HCT116 (cell line): ENCODE results near the gene GAB2. TPM values are rescaled to one million over a fixed set of nuclear protein-coding genes. Genes with fewer than 3 reads are reported as not detected.

Experiments used
- ATAC-seq: fragments of 200-7000 bp; cut with Tn5 transposase; 2 replicates; pipeline ENCODE4 v1.9.1; 2020; ENCODE audit warnings: mild to moderate bottlenecking, moderate library complexity
- BruUV-seq: library from RNA; stranded (reverse); fragments of 400-500 nt; replicated peaks from 2 replicates; lab custom pipeline; 2021; lab: Mats Ljungman, UMichigan
- CTCF ChIA-PET: fragments of 300-600 bp; sonication (Branson Sonifier 250); formaldehyde crosslinking; loops from one replicate; lab custom pipeline; 2021; ENCODE audit warnings: antibody characterized with exemption; lab: Charles Lee
- POLR2A ChIA-PET: fragments of 300-600, 350-600 bp; sonication (Branson Sonifier 250); formaldehyde crosslinking; loops from one replicate; lab custom pipeline; 2021; ENCODE audit warnings: antibody characterized with exemption; lab: Charles Lee
- RAD21 ChIA-PET, 2 experiments: fragments of 300-600 bp; sonication (Branson Sonifier 250); formaldehyde crosslinking; loops; one replicate each; lab custom pipeline; 2023; ENCODE audit warnings: low total read pairs in 2 of 2; ENCODE audit not compliant: uncharacterized antibody in 2 of 2, unreplicated experiment in 2 of 2, low non-redundant PET in 1 of 2; lab: Charles Lee
- DNase-seq: peaks from one replicate; pipeline ENCODE4 v3.0.0-alpha.2; 2010; ENCODE audit warnings: low read depth, low spot score
- H2AFZ ChIP-seq: fragments of 200-600 bp; shearing (Covaris generic), sonication (generic); 2 replicates; pipeline ENCODE4 v1.6.1; 2017; ENCODE audit warnings: low read depth, mixed run types, mixed read lengths, antibody characterized with exemption, low read length; ENCODE audit not compliant: poor library complexity, severe bottlenecking
- H3K27ac ChIP-seq: 2 replicates; pipeline ENCODE4 v1.5.1; 2012; ENCODE audit warnings: low read depth, low read length
- H3K27me3 ChIP-seq: fragments of 200-600 bp; sonication (generic); 2 replicates; pipeline ENCODE4 v1.6.1; 2016; ENCODE audit warnings: mixed run types, low read length, mixed read lengths; ENCODE audit not compliant: insufficient read depth
- H3K36me3 ChIP-seq, 2 experiments: fragments of 200-500 bp in 1 of 2; fragments of 200-600 bp in 1 of 2; sonication (Bioruptor generic) in 1 of 2; sonication (generic) in 1 of 2; 2 replicates each; pipeline versions ENCODE4 v1.5.1 to v1.6.1; 2014 to 2016; ENCODE audit warnings: low read length in 2 of 2, inconsistent platforms in 1 of 2, mixed read lengths in 1 of 2, mixed run types in 1 of 2; ENCODE audit not compliant: insufficient read depth in 2 of 2, control insufficient read depth in 1 of 2
- H3K4me1 ChIP-seq, 2 experiments: fragments of 200-600 bp in 1 of 2; sonication (generic) in 1 of 2; 2 replicates each; pipeline versions ENCODE4 v1.5.1 to v1.6.1; 2012 to 2017; ENCODE audit warnings: low read length in 2 of 2, inconsistent platforms in 1 of 2, mild to moderate bottlenecking in 1 of 2, mixed read lengths in 1 of 2, mixed run types in 1 of 2, moderate library complexity in 1 of 2; ENCODE audit not compliant: insufficient read depth in 2 of 2, control insufficient read depth in 1 of 2
- H3K4me2 ChIP-seq: fragments of 200-600 bp; sonication (generic); 2 replicates; pipeline ENCODE4 v1.6.1; 2017; ENCODE audit warnings: mixed run types, low read length, mixed read lengths
- H3K4me3 ChIP-seq, 2 experiments: fragments of 200-600 bp in 1 of 2; sonication (generic) in 1 of 2; replicated peaks in 1 of 2; 2 replicates each; pipeline ENCODE4 v1.5.1; 2011 to 2016; ENCODE audit warnings: low read length in 2 of 2, control low read depth in 1 of 2, low read depth in 1 of 2, mild to moderate bottlenecking in 1 of 2, mixed read lengths in 1 of 2, mixed run types in 1 of 2
- H3K79me2 ChIP-seq: fragments of 200-600 bp; sonication (generic); 2 replicates; pipeline ENCODE4 v1.6.1; 2017; ENCODE audit warnings: mild to moderate bottlenecking, mixed run types, low read length, moderate library complexity, mixed read lengths; ENCODE audit not compliant: insufficient read depth
- H3K9ac ChIP-seq: fragments of 200-600 bp; sonication (generic); 2 replicates; pipeline ENCODE4 v1.6.1; 2016; ENCODE audit warnings: low read length, mixed read lengths
- H3K9me2 ChIP-seq: fragments of 200-600 bp; sonication (generic), shearing (Covaris generic); 2 replicates; pipeline ENCODE4 v1.6.1; 2017; ENCODE audit warnings: mixed run types, mild to moderate bottlenecking, moderate library complexity; ENCODE audit not compliant: insufficient read depth
- H3K9me3 ChIP-seq, 2 experiments: fragments of 200-500 bp in 1 of 2; fragments of 200-600 bp in 1 of 2; sonication (Bioruptor generic) in 1 of 2; sonication (generic) in 1 of 2; 2 replicates each; pipeline ENCODE4 v1.6.1; 2014 to 2017; ENCODE audit warnings: low read length in 2 of 2, mixed read lengths in 2 of 2, inconsistent platforms in 1 of 2, low read depth in 1 of 2, mild to moderate bottlenecking in 1 of 2, mixed run types in 1 of 2, moderate library complexity in 1 of 2; ENCODE audit not compliant: control insufficient read depth in 1 of 2, insufficient read depth in 1 of 2
- H4K20me1 ChIP-seq: fragments of 200-600 bp; sonication (generic), shearing (Covaris generic); 2 replicates; pipeline ENCODE4 v1.6.1; 2017; ENCODE audit warnings: mixed run types, mild to moderate bottlenecking, moderate library complexity; ENCODE audit not compliant: insufficient read depth
- EGR1 ChIP-seq: IDR thresholded peaks from 2 replicates; pipeline ENCODE4 v1.6.1; 2012; ENCODE audit warnings: low read depth
- EZH2phosphoT487 ChIP-seq: fragments of 200-600 bp; IDR thresholded peaks from 2 replicates; pipeline ENCODE4 v1.6.1; 2018; ENCODE audit warnings: antibody characterized with exemption, borderline replicate concordance
- FOSL1 ChIP-seq: IDR thresholded peaks from 2 replicates; pipeline ENCODE4 v1.6.1; 2012; ENCODE audit warnings: low read depth
- MAX ChIP-seq: IDR thresholded peaks from 2 replicates; pipeline ENCODE4 v1.6.1; 2012
- REST ChIP-seq: IDR thresholded peaks from 2 replicates; pipeline ENCODE4 v1.6.1; 2012; ENCODE audit warnings: low read depth
- SIN3A ChIP-seq: IDR thresholded peaks from 2 replicates; pipeline ENCODE4 v1.6.1; 2012; ENCODE audit warnings: low read depth
- SRF ChIP-seq: IDR thresholded peaks from 2 replicates; pipeline ENCODE4 v1.6.1; 2012; ENCODE audit warnings: low read depth
- YY1 ChIP-seq: IDR thresholded peaks from 2 replicates; pipeline ENCODE4 v1.6.1; 2011; ENCODE audit warnings: low read length, low read depth, moderate library complexity, mild to moderate bottlenecking; ENCODE audit not compliant: insufficient replicate concordance; ENCODE audit errors: extremely low read depth
- ZBTB33 ChIP-seq: IDR thresholded peaks from 2 replicates; pipeline ENCODE4 v1.6.1; 2011; ENCODE audit warnings: mild to moderate bottlenecking, low read length, moderate library complexity; ENCODE audit not compliant: insufficient replicate concordance; ENCODE audit errors: extremely low read depth
- ZFX ChIP-seq: fragments of 450-650 bp; IDR thresholded peaks from 2 replicates; pipeline ENCODE4 v1.6.1; 2017
- intact Hi-C: fragments of 100-400 bp; cut with micrococcal nuclease; formaldehyde crosslinking; loops from 2 replicates; pipeline ENCODE4 v1.10.0; 2022
- total RNA-seq: library from RNA; stranded (reverse); gene quantifications from one replicate; pipeline ENCODE4 v1.2.1, GENCODE V29; 2021; ENCODE audit not compliant: unreplicated experiment
- TF ChIP-seq, protein P1 (sequence below), 3 experiments: fragments of 200-600 bp in 1 of 3; sonication (generic) in 1 of 3; IDR thresholded peaks in 2 of 3; conservative IDR thresholded peaks in 1 of 3; 2 replicates each; pipeline ENCODE4 v1.5.1; 2012 to 2017; ENCODE audit warnings: low read depth in 2 of 3, low read length in 2 of 3, antibody characterized with exemption in 1 of 3, borderline replicate concordance in 1 of 3, control low read depth in 1 of 3, mild to moderate bottlenecking in 1 of 3, mixed read lengths in 1 of 3, mixed run types in 1 of 3, moderate library complexity in 1 of 3; ENCODE audit not compliant: insufficient read depth in 1 of 3

The GAB2 gene
- total RNA-seq, 1 experiment from 2014 or later, result 1.9 TPM

DNA sequence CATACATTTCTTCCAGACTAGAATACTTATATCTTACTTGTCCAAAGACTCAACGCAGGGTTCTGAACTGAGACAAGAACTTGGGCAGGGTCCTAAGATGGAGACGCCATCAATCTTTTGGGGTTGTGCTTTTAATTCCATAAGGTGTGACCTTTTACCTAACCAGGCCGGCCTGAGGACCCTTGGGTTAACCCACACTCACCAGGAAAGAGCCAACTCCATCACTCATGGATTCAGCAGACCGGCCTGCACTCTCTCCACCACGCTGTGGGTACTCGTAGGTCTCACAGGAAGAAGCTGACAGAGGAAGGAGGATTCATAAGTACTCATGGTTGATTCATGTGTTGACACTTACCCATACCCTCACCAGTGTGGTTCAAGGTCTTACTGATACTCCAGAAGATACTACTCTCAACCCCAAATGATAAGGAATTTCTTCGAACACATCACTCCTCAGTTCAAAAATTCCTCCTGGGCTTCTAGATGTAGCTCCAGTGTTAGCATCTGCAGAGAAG, 192.7 kb downstream of the GAB2 start:
- no peaks in the 10 kb centered on the region for H3K4me1 ChIP-seq
- TF ChIP-seq SRF, result no peak
- no peak for TF ChIP-seq REST
- TF ChIP-seq FOSL1, result no peak
- TF ChIP-seq YY1, result no peak
- TF ChIP-seq MAX, result no peak
- intact Hi-C loops, result no loop called here
- no peaks in the 10 kb centered on the region for H3K9me2 ChIP-seq
- no TSS peak for BruUV-seq
- no peaks in the 10 kb centered on the region for H3K9me3 ChIP-seq
- POLR2A ChIA-PET, result no interaction called here
- no peak overlapping the region for H3K9ac ChIP-seq
- DNase-seq, result no peak
- ATAC-seq, result no peak
- RAD21 ChIA-PET, result no interaction called here
- H3K36me3 ChIP-seq, result no peaks in the 10 kb centered on the region
- no peaks in the 10 kb centered on the region for H4K20me1 ChIP-seq
- no peaks in the 10 kb centered on the region for H3K27me3 ChIP-seq
- H3K4me3 ChIP-seq, result no peak overlapping the region
- no peak overlapping the region for H2AFZ ChIP-seq
- H3K79me2 ChIP-seq, result no peaks in the 10 kb centered on the region
- H3K4me2 ChIP-seq, result no peak overlapping the region
- no peak overlapping the region for H3K27ac ChIP-seq
- CTCF ChIA-PET, result interaction anchor here (0.6 kb wide), 1 partner anchor 189 kb away, joined by 3 read pairs; no protein-coding TSS in a partner anchor

DNA sequence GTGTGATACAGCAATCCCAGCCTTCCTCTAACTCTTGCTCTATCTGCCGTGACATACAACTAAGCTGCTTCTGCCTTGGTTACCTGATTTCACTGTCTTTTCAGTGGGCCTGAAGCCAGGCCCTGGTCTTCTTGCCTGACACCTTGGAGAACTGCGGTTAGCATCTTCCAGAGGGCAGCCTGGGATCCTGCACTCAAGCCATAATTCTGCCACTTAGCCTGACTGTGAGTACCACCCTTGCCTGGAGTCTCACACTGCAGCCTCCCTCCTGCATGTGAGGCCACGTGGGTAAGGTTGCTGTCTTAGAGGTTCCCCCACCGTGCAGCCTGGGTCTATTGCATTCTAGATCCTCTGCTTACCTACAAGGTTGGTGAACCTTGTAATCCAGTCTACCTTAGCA, 193.1 kb downstream of the GAB2 start:
- Histone ChIP-seq H3K9me2 (no peaks in the 10 kb centered on the region), H3K9me3 (no peaks in the 10 kb centered on the region), H2AFZ (no peak overlapping the region), H3K27ac (no peak overlapping the region), H3K4me3 (no peak overlapping the region), H3K4me2 (no peak overlapping the region), H3K4me1 (no peaks in the 10 kb centered on the region), H3K9ac (no peak overlapping the region), H3K79me2 (no peaks in the 10 kb centered on the region), H3K36me3 (no peaks in the 10 kb centered on the region), H3K27me3 (no peaks in the 10 kb centered on the region), H4K20me1 (no peaks in the 10 kb centered on the region)
- CTCF ChIA-PET, result no interaction called here
- ATAC-seq (no peak), DNase-seq (no peak)
- intact Hi-C loops, result no loop called here
- RAD21 ChIA-PET, result no interaction called here
- no TSS peak for BruUV-seq
- POLR2A ChIA-PET, result no interaction called here
- TF ChIP-seq ZBTB33 (no peak), SIN3A (no peak), ZFX (no peak), EZH2phosphoT487 (no peak), EGR1 (no peak), SRF (no peak)
- TF ChIP-seq, protein P1, sequence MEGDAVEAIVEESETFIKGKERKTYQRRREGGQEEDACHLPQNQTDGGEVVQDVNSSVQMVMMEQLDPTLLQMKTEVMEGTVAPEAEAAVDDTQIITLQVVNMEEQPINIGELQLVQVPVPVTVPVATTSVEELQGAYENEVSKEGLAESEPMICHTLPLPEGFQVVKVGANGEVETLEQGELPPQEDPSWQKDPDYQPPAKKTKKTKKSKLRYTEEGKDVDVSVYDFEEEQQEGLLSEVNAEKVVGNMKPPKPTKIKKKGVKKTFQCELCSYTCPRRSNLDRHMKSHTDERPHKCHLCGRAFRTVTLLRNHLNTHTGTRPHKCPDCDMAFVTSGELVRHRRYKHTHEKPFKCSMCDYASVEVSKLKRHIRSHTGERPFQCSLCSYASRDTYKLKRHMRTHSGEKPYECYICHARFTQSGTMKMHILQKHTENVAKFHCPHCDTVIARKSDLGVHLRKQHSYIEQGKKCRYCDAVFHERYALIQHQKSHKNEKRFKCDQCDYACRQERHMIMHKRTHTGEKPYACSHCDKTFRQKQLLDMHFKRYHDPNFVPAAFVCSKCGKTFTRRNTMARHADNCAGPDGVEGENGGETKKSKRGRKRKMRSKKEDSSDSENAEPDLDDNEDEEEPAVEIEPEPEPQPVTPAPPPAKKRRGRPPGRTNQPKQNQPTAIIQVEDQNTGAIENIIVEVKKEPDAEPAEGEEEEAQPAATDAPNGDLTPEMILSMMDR (IDR thresholded peaks at IDR 0.05 in 2 of 3, conservative IDR thresholded peaks at IDR 0.05 in 1 of 3; ENCODE audit: borderline replicate concordance in 1 of 3, insufficient read depth in 1 of 3, low read depth in 2 of 3, low read length in 2 of 3), result no peak
